H1 (cell line): ENCODE results near the gene C1QTNF1. TPM values are rescaled to one million over a fixed set of nuclear protein-coding genes. Genes with fewer than 3 reads are reported as not detected.

Experiments
- CBX5 ChIP-seq: fragments of 300-800, 300-1000 bp; sonication (generic); IDR thresholded peaks from 2 replicates; pipeline ENCODE4 v1.7.1; 2016; ENCODE audit warnings: antibody characterized with exemption, low read length, low read depth
- JUN ChIP-seq: IDR thresholded peaks from 2 replicates; pipeline ENCODE4 v1.6.1; 2011; ENCODE audit warnings: low read depth, mild to moderate bottlenecking, improper control_type of control experiment, low read length
- KDM1A ChIP-seq: fragments of 200-600, 300-600 bp; sonication (generic); IDR thresholded peaks from 2 replicates; pipeline ENCODE4 v1.7.1; 2016; ENCODE audit warnings: mild to moderate bottlenecking, low read length, borderline replicate concordance
- KDM4A ChIP-seq: IDR thresholded peaks from one replicate; pipeline ENCODE4 v1.7.1; 2012; ENCODE audit warnings: low read depth, mild to moderate bottlenecking, moderate library complexity, low read length, inconsistent platforms; ENCODE audit not compliant: severe bottlenecking
- SAP30 ChIP-seq: fragments of 300-600 bp; sonication (generic); IDR thresholded peaks from 2 replicates; pipeline ENCODE4 v1.7.1; 2012; ENCODE audit warnings: low read length, moderate library complexity, mild to moderate bottlenecking, inconsistent platforms; ENCODE audit not compliant: insufficient read depth, insufficient replicate concordance
- SRF ChIP-seq: IDR thresholded peaks from 2 replicates; pipeline ENCODE4 v1.6.1; 2011; ENCODE audit warnings: mild to moderate bottlenecking, low read depth, low read length, moderate library complexity
- polyA plus RNA-seq, 7 experiments: library from polyadenylated mRNA; depleted of rRNA in 3 of 7; stranded (reverse) in 5 of 7; unstranded in 2 of 7; fragments of >200 nt in 5 of 7; fragments of 200-250 nt in 2 of 7; gene quantifications; 1 replicate in 5 of 7; 2 replicates in 1 of 7; 4 replicates in 1 of 7; pipeline versions ENCODE4 v1.2.1 to v1.2.3, GENCODE V29; 2011 to 2013; ENCODE audit warnings: missing spikeins in 2 of 7, mixed read lengths in 2 of 7
- total RNA-seq: library from RNA; stranded (reverse); fragmentation: NEBNext Ultra II Directional; extraction: Animal tissue kit (Norgen Biotek cat#: 25700); gene quantifications from 2 replicates; pipeline ENCODE4 v1.2.1, GENCODE V29; 2021
- TF ChIP-seq, protein P1 (sequence below): fragments of 300-600 bp; sonication (generic); IDR thresholded peaks from 2 replicates; pipeline ENCODE4 v1.7.1; 2012; ENCODE audit warnings: low read length, moderate library complexity, mild to moderate bottlenecking, inconsistent platforms; ENCODE audit not compliant: insufficient replicate concordance

Gene C1QTNF1
- total and polyA plus RNA-seq, 2 of the 8 experiments (the other 6 are each of a cell fraction or from before 2014, with no cell fraction given), result 1.5 to 2.5 TPM

DNA sequence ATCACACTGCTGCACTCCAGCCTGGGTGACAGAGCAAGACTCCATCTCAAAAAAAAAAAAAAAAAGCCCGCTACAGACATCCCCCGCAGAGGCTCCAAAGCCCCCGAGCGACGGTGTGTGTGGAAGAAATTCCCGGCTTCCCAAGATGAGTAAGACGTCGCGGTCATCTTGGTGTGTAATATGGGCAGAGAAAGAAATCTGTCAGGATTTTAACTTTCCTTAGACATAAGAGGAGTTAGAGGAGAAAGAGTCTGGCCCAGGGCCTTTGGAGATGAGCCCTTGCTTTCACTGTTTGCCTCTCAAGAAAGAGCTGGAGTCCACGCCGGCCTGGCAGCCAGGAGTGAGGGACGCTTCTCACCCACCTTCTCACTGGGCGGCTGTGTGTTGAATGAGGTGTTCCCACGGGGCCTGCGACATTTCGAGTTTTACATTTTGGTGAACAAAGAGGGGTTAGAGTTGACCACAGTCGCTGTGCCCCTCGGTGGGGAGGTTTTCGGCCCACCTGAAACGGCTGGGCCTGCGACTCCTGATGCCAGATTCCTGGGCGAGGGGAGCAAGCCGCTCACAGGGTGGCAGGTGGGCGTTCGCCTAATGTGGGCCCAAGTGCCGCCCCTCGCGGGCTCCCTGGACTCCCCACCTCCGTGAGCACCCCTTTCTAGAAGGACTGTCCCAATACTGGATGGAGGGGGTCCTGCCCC, 17.9 kb downstream of the C1QTNF1 start (continued):
- TF ChIP-seq, protein P1, sequence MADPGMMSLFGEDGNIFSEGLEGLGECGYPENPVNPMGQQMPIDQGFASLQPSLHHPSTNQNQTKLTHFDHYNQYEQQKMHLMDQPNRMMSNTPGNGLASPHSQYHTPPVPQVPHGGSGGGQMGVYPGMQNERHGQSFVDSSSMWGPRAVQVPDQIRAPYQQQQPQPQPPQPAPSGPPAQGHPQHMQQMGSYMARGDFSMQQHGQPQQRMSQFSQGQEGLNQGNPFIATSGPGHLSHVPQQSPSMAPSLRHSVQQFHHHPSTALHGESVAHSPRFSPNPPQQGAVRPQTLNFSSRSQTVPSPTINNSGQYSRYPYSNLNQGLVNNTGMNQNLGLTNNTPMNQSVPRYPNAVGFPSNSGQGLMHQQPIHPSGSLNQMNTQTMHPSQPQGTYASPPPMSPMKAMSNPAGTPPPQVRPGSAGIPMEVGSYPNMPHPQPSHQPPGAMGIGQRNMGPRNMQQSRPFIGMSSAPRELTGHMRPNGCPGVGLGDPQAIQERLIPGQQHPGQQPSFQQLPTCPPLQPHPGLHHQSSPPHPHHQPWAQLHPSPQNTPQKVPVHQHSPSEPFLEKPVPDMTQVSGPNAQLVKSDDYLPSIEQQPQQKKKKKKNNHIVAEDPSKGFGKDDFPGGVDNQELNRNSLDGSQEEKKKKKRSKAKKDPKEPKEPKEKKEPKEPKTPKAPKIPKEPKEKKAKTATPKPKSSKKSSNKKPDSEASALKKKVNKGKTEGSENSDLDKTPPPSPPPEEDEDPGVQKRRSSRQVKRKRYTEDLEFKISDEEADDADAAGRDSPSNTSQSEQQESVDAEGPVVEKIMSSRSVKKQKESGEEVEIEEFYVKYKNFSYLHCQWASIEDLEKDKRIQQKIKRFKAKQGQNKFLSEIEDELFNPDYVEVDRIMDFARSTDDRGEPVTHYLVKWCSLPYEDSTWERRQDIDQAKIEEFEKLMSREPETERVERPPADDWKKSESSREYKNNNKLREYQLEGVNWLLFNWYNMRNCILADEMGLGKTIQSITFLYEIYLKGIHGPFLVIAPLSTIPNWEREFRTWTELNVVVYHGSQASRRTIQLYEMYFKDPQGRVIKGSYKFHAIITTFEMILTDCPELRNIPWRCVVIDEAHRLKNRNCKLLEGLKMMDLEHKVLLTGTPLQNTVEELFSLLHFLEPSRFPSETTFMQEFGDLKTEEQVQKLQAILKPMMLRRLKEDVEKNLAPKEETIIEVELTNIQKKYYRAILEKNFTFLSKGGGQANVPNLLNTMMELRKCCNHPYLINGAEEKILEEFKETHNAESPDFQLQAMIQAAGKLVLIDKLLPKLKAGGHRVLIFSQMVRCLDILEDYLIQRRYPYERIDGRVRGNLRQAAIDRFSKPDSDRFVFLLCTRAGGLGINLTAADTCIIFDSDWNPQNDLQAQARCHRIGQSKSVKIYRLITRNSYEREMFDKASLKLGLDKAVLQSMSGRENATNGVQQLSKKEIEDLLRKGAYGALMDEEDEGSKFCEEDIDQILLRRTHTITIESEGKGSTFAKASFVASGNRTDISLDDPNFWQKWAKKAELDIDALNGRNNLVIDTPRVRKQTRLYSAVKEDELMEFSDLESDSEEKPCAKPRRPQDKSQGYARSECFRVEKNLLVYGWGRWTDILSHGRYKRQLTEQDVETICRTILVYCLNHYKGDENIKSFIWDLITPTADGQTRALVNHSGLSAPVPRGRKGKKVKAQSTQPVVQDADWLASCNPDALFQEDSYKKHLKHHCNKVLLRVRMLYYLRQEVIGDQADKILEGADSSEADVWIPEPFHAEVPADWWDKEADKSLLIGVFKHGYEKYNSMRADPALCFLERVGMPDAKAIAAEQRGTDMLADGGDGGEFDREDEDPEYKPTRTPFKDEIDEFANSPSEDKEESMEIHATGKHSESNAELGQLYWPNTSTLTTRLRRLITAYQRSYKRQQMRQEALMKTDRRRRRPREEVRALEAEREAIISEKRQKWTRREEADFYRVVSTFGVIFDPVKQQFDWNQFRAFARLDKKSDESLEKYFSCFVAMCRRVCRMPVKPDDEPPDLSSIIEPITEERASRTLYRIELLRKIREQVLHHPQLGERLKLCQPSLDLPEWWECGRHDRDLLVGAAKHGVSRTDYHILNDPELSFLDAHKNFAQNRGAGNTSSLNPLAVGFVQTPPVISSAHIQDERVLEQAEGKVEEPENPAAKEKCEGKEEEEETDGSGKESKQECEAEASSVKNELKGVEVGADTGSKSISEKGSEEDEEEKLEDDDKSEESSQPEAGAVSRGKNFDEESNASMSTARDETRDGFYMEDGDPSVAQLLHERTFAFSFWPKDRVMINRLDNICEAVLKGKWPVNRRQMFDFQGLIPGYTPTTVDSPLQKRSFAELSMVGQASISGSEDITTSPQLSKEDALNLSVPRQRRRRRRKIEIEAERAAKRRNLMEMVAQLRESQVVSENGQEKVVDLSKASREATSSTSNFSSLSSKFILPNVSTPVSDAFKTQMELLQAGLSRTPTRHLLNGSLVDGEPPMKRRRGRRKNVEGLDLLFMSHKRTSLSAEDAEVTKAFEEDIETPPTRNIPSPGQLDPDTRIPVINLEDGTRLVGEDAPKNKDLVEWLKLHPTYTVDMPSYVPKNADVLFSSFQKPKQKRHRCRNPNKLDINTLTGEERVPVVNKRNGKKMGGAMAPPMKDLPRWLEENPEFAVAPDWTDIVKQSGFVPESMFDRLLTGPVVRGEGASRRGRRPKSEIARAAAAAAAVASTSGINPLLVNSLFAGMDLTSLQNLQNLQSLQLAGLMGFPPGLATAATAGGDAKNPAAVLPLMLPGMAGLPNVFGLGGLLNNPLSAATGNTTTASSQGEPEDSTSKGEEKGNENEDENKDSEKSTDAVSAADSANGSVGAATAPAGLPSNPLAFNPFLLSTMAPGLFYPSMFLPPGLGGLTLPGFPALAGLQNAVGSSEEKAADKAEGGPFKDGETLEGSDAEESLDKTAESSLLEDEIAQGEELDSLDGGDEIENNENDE, result no peak
- TF ChIP-seq KDM4A, result no peak
- TF ChIP-seq JUN, result no peak
- TF ChIP-seq KDM1A, result no peak
- no peak for TF ChIP-seq CBX5
- no peak for TF ChIP-seq SRF
- no peak for TF ChIP-seq SAP30
